ENCODE results near the gene BCL2L15.

BCL2L15 gene

DNA sequence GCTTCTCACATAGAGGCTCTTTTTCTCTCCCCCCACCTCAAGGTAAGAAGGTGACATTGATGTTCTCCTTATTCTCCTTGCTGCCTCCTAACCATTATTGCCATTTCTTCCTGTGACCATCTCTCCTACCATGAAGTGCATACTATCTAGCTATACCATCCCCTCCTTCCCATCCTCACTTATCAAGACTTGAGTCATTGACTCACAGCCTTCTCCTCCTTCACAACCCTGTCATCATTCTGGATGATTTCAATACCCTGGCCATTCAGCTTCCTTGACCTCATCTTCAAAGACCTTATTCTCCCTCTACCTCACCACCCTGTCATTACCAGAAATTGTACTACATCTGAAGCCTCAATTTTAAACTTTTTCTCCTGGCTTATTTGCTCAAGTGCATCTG is 30.9 kb upstream of the BCL2L15 start:
- TF ChIP-seq, protein P1, sequence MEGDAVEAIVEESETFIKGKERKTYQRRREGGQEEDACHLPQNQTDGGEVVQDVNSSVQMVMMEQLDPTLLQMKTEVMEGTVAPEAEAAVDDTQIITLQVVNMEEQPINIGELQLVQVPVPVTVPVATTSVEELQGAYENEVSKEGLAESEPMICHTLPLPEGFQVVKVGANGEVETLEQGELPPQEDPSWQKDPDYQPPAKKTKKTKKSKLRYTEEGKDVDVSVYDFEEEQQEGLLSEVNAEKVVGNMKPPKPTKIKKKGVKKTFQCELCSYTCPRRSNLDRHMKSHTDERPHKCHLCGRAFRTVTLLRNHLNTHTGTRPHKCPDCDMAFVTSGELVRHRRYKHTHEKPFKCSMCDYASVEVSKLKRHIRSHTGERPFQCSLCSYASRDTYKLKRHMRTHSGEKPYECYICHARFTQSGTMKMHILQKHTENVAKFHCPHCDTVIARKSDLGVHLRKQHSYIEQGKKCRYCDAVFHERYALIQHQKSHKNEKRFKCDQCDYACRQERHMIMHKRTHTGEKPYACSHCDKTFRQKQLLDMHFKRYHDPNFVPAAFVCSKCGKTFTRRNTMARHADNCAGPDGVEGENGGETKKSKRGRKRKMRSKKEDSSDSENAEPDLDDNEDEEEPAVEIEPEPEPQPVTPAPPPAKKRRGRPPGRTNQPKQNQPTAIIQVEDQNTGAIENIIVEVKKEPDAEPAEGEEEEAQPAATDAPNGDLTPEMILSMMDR (IDR thresholded peaks at IDR 0.05; ENCODE audit: insufficient read depth, missing control alignments) = no peak
- DNase-seq (ENCODE audit: insufficient read length, low spot score) (no peak), FAIRE-seq (no peak)

DNA sequence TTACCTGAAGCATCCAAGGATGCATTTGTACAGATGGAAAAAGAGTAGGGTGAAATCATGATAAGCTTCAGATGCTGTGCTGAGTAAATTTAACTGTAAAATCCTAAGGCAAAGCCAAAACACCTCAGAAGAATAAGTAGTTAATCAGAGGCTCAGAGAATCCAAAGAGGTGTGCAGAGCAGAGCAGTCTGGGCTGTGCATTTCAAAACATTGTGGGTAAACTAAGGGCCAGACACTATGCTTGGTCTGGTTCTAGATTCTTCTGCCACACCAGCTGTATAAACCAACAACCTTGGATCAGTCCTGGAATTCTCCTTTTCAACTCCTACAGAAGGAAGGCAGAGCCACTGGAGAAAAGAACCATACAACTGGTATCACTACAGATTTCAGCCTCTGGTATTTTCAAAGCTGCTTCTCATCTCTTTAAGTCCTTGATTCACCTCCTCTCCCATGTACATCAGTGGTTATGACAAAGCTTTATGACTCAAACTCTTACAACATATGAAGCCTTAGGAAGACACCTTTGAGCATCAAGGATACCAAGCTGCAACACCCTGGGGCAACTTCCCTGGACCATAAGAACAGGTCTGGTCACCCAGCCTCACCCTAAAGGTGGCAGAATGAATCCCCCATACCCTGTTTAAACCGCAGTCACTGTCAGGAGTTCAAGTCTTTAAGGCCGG is 30.2 kb upstream of the BCL2L15 start:
- FAIRE-seq = no peak
- DNase-seq (ENCODE audit: insufficient read length, low spot score) = no peak

DNA sequence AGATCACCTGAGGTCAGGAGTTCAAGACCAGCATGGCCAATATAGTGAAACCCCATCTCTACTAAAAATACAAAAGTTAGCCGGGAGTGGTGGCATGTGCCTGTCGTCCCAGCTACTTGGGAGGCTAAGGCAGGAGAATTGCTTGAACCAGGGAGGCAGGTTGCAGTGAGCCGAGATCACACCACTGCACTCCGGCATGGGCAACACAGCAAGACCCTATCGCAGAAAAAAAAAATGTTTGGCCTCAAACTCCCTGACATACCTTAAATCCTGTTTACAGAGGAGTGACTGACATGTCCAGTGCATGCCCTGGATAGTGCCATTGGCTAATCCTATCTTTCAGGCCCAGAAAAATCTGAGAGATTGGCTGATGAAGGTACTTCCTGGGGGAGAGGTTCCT is 29.6 kb upstream of the BCL2L15 start:
- FAIRE-seq (no peak), DNase-seq (ENCODE audit: insufficient read length, low spot score) (no peak)
- TF ChIP-seq, protein P1 (IDR thresholded peaks at IDR 0.05; ENCODE audit: insufficient read depth, missing control alignments) = no peak

More for the DNA sequence above, 30.2 kb upstream of the BCL2L15 start:
- TF ChIP-seq, protein P1 (IDR thresholded peaks at IDR 0.05; ENCODE audit: insufficient read depth, missing control alignments) = no peak

DNA sequence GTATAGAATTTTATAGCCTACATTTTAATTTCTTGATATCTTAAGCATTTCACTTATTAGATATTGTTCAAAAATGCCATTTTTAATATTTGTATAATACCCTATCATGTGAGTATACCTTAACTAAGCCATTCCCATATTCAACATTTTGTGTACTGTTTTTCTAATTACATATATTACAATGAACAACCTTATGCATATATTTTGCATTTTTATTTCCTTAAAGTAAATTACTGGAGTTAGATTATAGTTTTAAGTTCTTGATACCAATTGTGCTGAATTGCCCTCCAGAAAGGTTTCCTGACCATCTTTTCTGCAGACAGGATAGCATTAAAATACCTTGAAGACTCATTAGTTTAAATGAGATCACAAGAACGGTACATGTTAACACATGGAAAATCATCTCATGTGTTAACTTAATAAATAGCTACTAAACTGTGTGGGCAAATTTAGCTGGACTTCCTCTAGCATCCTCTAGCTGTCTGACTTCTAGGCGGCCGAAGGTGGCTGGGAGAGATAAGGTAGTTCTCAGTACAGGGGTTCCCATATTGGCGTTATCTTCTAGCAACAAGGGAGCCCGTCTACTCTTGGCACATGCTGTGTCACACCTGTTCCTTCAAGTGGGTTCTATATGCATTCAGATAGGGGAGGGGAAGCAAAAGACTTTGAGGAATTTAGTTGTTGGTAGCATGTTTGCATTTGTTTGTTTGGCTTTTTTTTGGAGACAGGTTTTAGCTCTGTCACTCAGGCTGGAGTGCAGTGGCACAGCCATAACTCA is 26.7 kb upstream of the BCL2L15 start:
- FAIRE-seq = no peak
- TF ChIP-seq, protein P1 (IDR thresholded peaks at IDR 0.05; ENCODE audit: insufficient read depth, missing control alignments) = no peak
- DNase-seq (ENCODE audit: insufficient read length, low spot score) = no peak

DNA sequence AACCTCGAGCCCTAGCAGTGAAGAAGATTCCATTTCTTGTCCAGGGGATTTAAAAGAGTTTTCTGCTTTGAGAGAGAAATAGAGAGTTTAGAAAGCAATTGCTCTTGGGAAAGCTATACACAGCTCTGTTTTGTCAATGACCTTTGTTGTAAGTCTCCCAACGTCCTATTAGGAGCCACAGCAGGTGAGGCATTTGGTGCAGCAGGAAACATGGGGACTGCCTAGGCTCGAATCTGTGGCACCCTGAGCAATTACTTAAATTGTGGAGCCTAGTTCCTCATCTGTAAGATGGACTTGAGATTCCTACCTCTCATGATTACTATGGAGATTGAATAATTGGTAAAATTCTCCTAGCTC is 25.9 kb upstream of the BCL2L15 start:
- DNase-seq (ENCODE audit: insufficient read length, low spot score) = no peak
- FAIRE-seq = no peak
- TF ChIP-seq, protein P1 (IDR thresholded peaks at IDR 0.05; ENCODE audit: insufficient read depth, missing control alignments) = no peak

DNA sequence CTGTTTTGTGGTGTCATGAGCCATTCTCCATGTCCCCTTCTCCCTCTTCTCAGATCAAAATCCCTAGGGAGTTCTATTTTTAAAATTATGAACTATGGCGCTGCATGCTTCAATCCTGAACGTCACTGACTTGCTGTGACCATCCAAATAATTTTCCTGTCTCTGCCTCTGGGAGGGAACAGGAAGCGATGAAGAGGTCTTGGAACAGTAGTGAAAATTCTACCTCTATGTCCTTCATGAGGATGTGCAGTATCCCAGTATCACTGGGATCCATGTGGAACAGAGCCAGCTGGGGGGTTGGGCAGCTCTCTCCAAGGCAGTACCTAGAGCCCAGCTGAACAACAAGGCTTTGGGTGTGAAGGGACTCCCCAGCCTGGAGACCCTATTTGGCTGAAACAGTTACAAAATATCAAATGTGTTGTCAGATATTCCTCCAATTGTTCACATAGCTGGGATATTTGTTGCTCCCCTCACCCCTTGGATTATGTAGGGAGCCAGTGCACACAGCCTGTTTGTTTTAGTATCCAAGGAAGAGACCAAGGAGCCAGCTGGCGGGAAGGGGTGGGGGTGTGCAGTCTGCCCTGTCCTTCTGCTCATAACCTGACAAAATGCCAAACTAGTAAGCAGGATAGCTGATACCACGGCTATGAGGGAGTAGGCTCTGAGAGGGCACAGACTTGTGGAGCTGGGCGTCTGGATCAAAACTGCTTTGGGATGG is 25.4 kb upstream of the BCL2L15 start:
- TF ChIP-seq, protein P1 (IDR thresholded peaks at IDR 0.05; ENCODE audit: insufficient read depth, missing control alignments) = no peak
- no peak for FAIRE-seq
- DNase-seq (ENCODE audit: insufficient read length, low spot score) = no peak
